Activated CD4-positive, alpha-beta T cell treated with anti-CD3 and anti-CD28 coated beads, Interleukin-2, Interleukin-4, amounts not matched to agents 100 ng/mL and 50 ng/mL, durations not matched to agents 16 hours and 8 hours (primary cell): ENCODE data around the gene BUB1B.
"Not testable (repeated sequence)": the region's sequence is repeated elsewhere in the genome, so short reads cannot be mapped to it uniquely, and the experiment has no call there.

Source experiments
- DNase-seq: peaks from one replicate; pipeline ENCODE4 v3.0.0-alpha.2; 2020; ENCODE audit warnings: low spot score

BUB1B gene

GRCh38 chr15:40160689-40161688 lies at the start of gene BUB1B:
Gene BUB1B, plus strand, starts transcription at chr15:40161069. Its CDS starts 152 bp downstream, at chr15:40161221.
- peak; percentile 97 for DNase-seq

- DNase-seq = no peak
Measured at GRCh38 chr15:40111888-40112287, 49.0 kb upstream of the BUB1B start.

- DNase-seq = no peak
Measured at GRCh38 chr15:40112789-40113188, 48.1 kb upstream of the BUB1B start.

GRCh38 chr15:40114218-40114617 lies 46.7 kb upstream of the BUB1B start:
- DNase-seq = no peak

- not testable (repeated sequence) for DNase-seq
Measured at GRCh38 chr15:40115106-40115505, 45.8 kb upstream of the BUB1B start.

- DNase-seq = peak; percentile 72
Measured at GRCh38 chr15:40115670-40116093, 45.2 kb upstream of the BUB1B start.

GRCh38 chr15:40118473-40118872 lies 42.4 kb upstream of the BUB1B start:
- DNase-seq = no peak

- DNase-seq = no peak
Measured at GRCh38 chr15:40121911-40122638, 38.8 kb upstream of the BUB1B start.

GRCh38 chr15:40122989-40123388 lies 37.9 kb upstream of the BUB1B start:
- not testable (repeated sequence) for DNase-seq

- DNase-seq = not testable (repeated sequence)
Measured at GRCh38 chr15:40123863-40124262, 37.0 kb upstream of the BUB1B start.

GRCh38 chr15:40124333-40124732 lies 36.5 kb upstream of the BUB1B start:
- not testable (repeated sequence) for DNase-seq

- not testable (repeated sequence) for DNase-seq
Measured at GRCh38 chr15:40124807-40125285, 36.0 kb upstream of the BUB1B start.

- DNase-seq = no peak
Measured at GRCh38 chr15:40125950-40126349, 34.9 kb upstream of the BUB1B start.

GRCh38 chr15:40128766-40129660 lies 31.9 kb upstream of the BUB1B start:
- no peak for DNase-seq

GRCh38 chr15:40130118-40130517 lies 30.8 kb upstream of the BUB1B start:
- DNase-seq = no peak

GRCh38 chr15:40130799-40131502 lies 29.9 kb upstream of the BUB1B start:
- no peak for DNase-seq

GRCh38 chr15:40133544-40133943 lies 27.3 kb upstream of the BUB1B start:
- no peak for DNase-seq

- DNase-seq = no peak
Measured at GRCh38 chr15:40134885-40135284, 26.0 kb upstream of the BUB1B start.

- DNase-seq = not testable (repeated sequence)
Measured at GRCh38 chr15:40135846-40136450, 24.9 kb upstream of the BUB1B start.

GRCh38 chr15:40136470-40137302 lies 24.2 kb upstream of the BUB1B start:
- DNase-seq = no peak
